ENCODE measurements around the gene PI4KA. TPM values are rescaled to one million over a fixed set of nuclear protein-coding genes. Genes with fewer than 3 reads are reported as not detected.

PI4KA gene
- total and polyA plus RNA-seq, 2 experiments from 2014 or later: 83.7 to 85.2 TPM

DNA sequence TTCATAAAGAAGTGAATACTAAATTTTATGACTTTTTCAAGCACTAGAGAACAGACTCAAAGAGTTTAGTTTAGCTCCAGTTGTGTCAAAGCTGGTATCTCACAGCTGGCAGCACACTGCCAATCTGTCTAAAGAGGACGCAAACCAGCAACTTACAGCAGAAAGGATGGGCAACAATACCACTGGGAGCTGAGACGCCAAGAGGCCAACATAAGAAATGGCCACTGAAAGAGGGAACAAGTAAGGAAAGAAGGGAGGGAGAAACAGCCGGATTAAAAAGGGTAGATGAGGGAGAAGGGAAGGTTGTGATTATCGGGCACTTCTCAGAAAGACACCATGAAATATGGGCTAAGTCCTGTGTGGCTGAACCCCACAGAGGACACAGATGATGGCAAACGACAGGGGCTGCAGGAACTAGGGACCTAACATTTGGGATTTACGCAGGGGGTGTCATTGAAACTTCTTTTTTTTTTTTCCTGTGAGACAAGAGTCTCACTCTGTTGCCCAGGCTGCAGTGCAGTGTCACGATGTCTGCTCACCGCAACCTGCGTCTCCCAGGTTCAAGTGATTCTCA is 43.0 kb downstream of the PI4KA start:
- Histone ChIP-seq H3K27ac (no peak overlapping the region), H3K36me3 (peaks cover 30% of the 10 kb centered on the region), H3K4me3 (no peak overlapping the region), H3K27me3 (no peaks in the 10 kb centered on the region), H3K9me3 (ENCODE audit: low read depth) (no peaks in the 10 kb centered on the region), H3K4me1 (ENCODE audit: low read depth) (no peaks in the 10 kb centered on the region)
- no peak for DNase-seq (ENCODE audit: low read depth in 1 of 2, low spot score in 1 of 2)
- TF ChIP-seq, protein P1, sequence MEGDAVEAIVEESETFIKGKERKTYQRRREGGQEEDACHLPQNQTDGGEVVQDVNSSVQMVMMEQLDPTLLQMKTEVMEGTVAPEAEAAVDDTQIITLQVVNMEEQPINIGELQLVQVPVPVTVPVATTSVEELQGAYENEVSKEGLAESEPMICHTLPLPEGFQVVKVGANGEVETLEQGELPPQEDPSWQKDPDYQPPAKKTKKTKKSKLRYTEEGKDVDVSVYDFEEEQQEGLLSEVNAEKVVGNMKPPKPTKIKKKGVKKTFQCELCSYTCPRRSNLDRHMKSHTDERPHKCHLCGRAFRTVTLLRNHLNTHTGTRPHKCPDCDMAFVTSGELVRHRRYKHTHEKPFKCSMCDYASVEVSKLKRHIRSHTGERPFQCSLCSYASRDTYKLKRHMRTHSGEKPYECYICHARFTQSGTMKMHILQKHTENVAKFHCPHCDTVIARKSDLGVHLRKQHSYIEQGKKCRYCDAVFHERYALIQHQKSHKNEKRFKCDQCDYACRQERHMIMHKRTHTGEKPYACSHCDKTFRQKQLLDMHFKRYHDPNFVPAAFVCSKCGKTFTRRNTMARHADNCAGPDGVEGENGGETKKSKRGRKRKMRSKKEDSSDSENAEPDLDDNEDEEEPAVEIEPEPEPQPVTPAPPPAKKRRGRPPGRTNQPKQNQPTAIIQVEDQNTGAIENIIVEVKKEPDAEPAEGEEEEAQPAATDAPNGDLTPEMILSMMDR (IDR thresholded peaks at IDR 0.05; ENCODE audit: low read depth, low read length): no peak

DNA sequence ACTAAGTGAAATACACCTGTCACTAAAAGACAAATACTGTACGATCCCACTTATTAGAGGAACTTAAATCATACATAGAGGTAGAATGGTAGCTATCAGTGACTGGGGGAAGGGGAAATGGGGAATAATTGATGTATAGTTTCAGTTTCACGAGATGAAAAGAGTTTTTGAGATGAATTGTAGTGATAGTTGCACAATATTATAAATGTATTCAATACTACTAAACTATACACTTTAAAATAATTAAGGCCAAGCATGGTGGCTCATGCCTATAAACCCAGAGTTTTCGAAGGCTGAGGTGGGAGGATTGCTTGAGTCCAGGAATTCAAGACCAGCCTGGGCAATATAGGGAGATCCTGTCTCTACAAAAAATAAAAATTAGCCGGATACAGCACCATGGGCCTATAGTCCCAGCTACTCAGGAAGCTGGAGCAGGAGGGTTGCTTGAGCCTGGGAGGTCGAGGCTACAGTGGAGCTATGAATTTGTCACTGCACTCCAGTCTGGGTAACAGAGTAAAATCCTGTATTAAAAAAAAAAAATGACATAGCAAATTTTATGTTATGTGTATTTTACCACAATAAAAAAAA is 44.3 kb downstream of the PI4KA start:
- Histone ChIP-seq H3K36me3 (peaks cover 29% of the 10 kb centered on the region), H3K27me3 (no peaks in the 10 kb centered on the region), H3K4me3 (no peak overlapping the region), H3K27ac (no peak overlapping the region), H3K4me1 (ENCODE audit: low read depth) (no peaks in the 10 kb centered on the region), H3K9me3 (ENCODE audit: low read depth) (no peaks in the 10 kb centered on the region)
- TF ChIP-seq, protein P1 (IDR thresholded peaks at IDR 0.05; ENCODE audit: low read depth, low read length): no peak
- no peak for DNase-seq (ENCODE audit: low read depth in 1 of 2, low spot score in 1 of 2)

DNA sequence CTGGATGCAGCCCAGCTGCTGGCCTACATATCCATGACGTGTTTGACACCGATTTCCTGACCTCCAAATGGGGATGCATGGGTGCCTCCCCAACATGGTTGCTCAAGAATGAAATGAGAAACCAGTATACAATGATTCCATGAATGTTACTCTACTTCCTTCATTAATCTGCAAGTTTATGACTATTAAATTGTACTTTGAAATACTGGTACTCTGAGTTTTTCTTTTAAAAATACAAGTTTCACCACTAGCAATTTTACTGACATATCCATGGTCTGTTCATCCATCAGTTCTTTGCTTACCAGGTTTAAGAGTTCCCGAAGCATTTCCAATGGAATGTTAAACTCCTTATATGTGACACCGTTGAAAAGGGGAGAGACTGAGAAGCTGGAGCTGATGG is 45.6 kb downstream of the PI4KA start:
- TF ChIP-seq, protein P1 (IDR thresholded peaks at IDR 0.05; ENCODE audit: low read depth, low read length): no peak
- no peak for DNase-seq (ENCODE audit: low read depth in 1 of 2, low spot score in 1 of 2)
- peaks cover 32% of the 10 kb centered on the region for H3K36me3 ChIP-seq

DNA sequence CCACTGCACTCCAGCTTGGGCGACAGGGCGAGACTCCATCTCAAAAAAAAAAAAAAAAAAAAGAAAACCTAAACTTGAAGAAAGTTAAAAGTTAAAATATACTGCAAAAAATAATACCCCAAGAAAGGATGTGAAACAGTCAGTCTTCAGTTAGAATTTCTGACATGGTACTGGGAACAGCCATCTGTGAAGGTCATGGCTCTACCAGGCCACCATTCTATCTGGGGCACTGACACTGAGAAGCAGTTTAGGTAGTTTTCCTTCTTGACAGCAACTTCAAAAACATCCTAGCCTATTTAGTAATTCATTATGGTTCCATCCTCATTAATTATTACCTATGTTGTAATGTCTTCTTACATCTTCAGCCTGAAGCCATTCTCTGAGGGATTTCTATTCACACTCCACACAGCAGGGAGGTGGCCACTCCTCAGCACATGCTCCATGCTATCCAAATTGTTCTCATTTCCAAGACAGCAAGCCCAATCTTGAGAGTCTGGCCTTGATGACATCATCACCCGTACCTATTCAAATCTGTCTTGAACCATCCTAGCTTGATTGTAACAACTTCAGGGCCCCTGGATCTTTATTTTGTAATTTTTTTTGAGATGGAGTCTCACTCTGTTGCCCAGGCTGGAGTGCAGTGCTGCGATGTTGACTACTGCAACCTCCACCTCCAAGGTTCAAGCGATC is 46.5 kb downstream of the PI4KA start:
- H3K27ac ChIP-seq: no peak overlapping the region

More for the DNA sequence above, 45.6 kb downstream of the PI4KA start:
- Histone ChIP-seq H3K27me3 (no peaks in the 10 kb centered on the region), H3K27ac (no peak overlapping the region), H3K4me1 (ENCODE audit: low read depth) (no peaks in the 10 kb centered on the region), H3K4me3 (no peak overlapping the region), H3K9me3 (ENCODE audit: low read depth) (no peaks in the 10 kb centered on the region)

DNA sequence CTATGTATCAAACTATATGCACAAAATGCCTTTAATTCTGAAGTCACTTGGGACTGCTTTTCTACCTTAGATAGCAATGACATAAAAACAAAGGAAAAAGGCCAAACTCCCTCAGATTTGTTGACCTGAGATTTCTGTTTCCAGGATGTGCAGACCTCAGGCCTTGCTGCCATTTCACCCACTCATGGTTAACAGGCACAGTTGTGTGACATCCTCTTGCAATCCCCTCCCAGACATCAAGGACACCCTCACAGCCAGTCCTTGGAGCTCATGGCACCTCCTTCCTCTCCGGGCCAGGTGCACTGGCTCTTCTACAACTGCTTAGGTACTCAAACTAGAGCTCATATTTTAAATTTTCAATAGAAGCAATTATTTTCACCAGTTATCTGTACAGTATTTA is 47.4 kb downstream of the PI4KA start:
- Histone ChIP-seq H3K27me3 (no peaks in the 10 kb centered on the region), H3K36me3 (peaks cover 37% of the 10 kb centered on the region), H3K27ac (no peak overlapping the region), H3K9me3 (ENCODE audit: low read depth) (no peaks in the 10 kb centered on the region), H3K4me3 (no peak overlapping the region), H3K4me1 (ENCODE audit: low read depth) (no peaks in the 10 kb centered on the region)
- TF ChIP-seq, protein P1 (IDR thresholded peaks at IDR 0.05; ENCODE audit: low read depth, low read length): no peak
- no peak for DNase-seq (ENCODE audit: low read depth in 1 of 2, low spot score in 1 of 2)

More for the DNA sequence above, 46.5 kb downstream of the PI4KA start:
- H3K36me3 ChIP-seq: peaks cover 32% of the 10 kb centered on the region
- no peak overlapping the region for H3K4me3 ChIP-seq
- no peaks in the 10 kb centered on the region for H3K27me3 ChIP-seq
- no peaks in the 10 kb centered on the region for H3K4me1 ChIP-seq (ENCODE audit: low read depth)
- TF ChIP-seq, protein P1 (IDR thresholded peaks at IDR 0.05; ENCODE audit: low read depth, low read length): no peak
- DNase-seq (ENCODE audit: low read depth in 1 of 2, low spot score in 1 of 2): no peak
- H3K9me3 ChIP-seq (ENCODE audit: low read depth): no peaks in the 10 kb centered on the region

Data from cardiac muscle cell (in vitro differentiated cells and primary cell).